ENCODE results near the gene ZDHHC20. TPM values are rescaled to one million over a fixed set of nuclear protein-coding genes. Genes with fewer than 3 reads are reported as not detected.

The ZDHHC20 gene, protein sequence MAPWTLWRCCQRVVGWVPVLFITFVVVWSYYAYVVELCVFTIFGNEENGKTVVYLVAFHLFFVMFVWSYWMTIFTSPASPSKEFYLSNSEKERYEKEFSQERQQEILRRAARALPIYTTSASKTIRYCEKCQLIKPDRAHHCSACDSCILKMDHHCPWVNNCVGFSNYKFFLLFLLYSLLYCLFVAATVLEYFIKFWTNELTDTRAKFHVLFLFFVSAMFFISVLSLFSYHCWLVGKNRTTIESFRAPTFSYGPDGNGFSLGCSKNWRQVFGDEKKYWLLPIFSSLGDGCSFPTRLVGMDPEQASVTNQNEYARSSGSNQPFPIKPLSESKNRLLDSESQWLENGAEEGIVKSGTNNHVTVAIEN
- 87.0 and 111 TPM in 2 replicates for total RNA-seq

DNA sequence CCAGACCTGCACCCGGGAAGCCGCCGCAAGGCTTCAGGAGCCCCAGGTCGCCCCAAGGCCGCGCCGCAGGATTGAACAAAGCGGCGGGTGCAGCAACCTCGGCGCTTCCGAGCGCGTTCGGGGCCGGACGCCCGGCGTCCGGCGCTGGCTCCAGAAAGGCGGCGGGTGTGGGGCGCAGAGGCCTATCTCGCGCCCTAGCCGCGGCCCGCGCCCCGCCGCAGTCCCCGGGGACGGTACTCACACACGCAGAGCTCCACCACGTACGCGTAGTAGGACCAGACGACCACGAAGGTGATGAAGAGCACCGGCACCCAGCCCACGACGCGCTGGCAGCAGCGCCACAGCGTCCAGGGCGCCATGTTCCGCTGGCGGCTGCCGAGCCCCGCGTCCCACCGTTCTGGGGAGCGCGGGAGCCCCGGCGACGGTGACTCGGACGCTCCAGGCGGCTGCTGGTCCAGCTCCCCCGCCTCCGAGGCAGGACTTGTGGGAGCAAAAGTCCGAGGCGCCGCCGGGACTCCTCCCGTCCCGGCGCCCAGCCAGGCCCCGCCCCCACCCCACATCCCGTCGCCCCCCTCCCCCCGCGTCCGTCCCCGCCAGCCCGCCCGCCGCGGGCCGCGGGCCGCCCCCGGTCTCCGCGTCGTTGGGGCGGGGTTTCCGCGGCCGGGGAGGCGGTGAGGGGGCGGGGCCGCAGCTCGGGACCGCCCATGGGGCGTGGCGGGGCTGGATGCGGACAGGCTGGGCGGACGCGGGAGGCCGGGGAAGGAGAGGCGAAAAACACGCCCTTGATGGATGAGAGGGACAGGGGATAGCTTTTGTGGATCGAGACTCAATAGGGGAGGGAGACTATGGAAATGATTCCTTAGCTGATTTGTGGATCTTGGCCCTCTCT, at the start of gene ZDHHC20:
ZDHHC20 (minus strand) TSS at position 491 of the 889 bp plus-strand sequence; CDS start at position 359, 132 bp downstream.

Other genes starting within 250 kb of the ZDHHC20 start
- 62.9 and 66.3 TPM in 2 replicates for gene MICU2, start 144.9 kb upstream of the ZDHHC20 start, total RNA-seq
- not detected in 2 replicates for gene FGF9, start 211.8 kb upstream of the ZDHHC20 start, total RNA-seq